Measurements from ENCODE around the gene FOXO6. TPM values are rescaled to one million over a fixed set of nuclear protein-coding genes. Genes with fewer than 3 reads are reported as not detected.

FOXO6 gene
- polyA plus RNA-seq, 1 of the 3 experiments (the other 2 are of a cell fraction): 0.35 TPM

DNA sequence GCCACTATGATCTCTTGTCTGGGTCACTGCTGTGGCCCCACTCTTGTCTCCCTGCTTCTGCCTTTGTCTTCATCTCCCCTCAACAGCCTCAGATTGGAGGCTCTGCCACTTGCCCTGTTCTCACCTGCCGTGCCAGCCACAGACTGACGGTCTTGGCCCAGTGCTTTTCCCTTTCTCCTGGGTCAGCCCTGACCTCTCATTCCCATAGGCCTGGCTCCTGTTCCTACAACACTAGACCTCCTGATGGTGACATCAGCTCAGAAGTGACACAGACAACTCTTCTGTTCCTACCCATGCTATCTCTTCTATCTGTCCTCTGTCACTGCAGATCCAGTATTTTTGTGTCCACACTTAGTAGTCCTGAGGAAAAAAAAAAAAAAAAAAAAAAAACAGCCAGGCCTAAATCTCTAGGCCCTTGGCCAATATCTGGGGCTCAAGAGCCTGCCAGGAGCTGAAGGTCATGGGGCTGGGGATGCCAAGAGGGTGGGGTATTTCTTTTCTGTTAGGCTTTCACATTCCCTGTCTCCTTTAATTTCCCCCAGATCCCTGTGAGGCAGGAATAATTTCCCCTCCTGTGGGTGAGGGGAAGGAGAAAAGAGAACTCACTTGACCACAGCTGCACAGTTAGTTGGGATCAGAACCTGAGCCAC lies 42.0 kb upstream of the FOXO6 start (continued):
- no peak for TF ChIP-seq EP300 (IDR thresholded peaks at IDR 0.05; ENCODE audit: borderline replicate concordance in 1 of 2, low read depth in 1 of 2, low read length in 1 of 2)

DNA sequence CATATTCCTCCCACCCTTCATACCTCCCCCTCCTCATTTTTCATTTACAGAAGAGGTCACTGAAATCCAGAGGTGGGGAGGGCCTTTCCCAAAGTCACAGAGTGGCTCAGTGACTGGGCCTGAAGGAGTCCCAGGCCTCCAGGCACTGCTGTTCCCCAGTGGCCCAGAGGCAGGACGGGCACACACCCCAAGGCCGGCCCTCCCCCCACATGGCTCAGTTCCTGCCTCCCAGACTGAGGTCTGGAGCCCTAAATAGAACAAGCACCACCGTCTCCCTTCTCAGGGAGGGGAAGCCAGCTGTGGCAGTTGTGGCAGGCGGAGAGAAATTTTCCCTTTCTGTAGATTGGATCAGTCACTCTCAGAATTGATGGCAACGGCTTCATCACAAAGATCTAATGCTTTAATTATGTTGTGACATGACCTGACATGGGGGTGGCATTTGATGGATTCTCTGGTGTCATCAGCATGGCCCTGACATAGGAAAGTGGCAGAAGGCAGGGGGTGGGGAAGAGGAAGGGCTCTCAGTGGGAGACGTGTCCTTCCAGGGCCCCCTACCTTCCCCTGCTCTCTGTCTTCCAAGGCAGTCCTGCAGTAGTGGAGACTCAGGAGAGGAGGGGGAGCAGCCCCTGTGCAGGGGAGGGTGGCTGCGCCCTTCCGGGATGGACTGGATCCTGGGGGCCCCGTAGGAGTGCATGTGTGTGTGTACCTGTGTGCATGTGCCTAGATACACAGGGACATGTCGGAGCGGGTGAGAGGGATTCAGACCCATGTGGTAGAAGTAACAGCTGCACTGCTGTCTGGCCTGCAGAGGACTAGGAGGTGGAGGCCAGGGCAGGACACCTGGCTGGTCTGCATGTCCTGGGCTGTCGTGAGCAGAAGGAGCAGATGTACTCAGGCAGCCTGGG lies 41.2 kb upstream of the FOXO6 start:
- no peaks in the 10 kb centered on the region for H3K27me3 ChIP-seq (ENCODE audit: insufficient read depth)
- TF ChIP-seq GATA2 (CRISPR knock-in tag; IDR thresholded peaks at IDR 0.05) (no peak), EP300 (IDR thresholded peaks at IDR 0.05; ENCODE audit: borderline replicate concordance in 1 of 2, low read depth in 1 of 2, low read length in 1 of 2) (no peak), MEF2A (IDR thresholded peaks at IDR 0.05; ENCODE audit: borderline replicate concordance, low read depth) (no peak), FOXM1 (IDR thresholded peaks at IDR 0.05; ENCODE audit: low read depth) (no peak), FOXJ3 (CRISPR knock-in tag; IDR thresholded peaks at IDR 0.05) (no peak), CHD2 (IDR thresholded peaks at IDR 0.05; ENCODE audit: low read length, partially characterized antibody) (no peak), NFIC (IDR thresholded peaks at IDR 0.05; ENCODE audit: borderline replicate concordance) (no peak), SMC3 (IDR thresholded peaks at IDR 0.05; ENCODE audit: low read depth, low read length) (no peak)
- TF ChIP-seq, protein P1, sequence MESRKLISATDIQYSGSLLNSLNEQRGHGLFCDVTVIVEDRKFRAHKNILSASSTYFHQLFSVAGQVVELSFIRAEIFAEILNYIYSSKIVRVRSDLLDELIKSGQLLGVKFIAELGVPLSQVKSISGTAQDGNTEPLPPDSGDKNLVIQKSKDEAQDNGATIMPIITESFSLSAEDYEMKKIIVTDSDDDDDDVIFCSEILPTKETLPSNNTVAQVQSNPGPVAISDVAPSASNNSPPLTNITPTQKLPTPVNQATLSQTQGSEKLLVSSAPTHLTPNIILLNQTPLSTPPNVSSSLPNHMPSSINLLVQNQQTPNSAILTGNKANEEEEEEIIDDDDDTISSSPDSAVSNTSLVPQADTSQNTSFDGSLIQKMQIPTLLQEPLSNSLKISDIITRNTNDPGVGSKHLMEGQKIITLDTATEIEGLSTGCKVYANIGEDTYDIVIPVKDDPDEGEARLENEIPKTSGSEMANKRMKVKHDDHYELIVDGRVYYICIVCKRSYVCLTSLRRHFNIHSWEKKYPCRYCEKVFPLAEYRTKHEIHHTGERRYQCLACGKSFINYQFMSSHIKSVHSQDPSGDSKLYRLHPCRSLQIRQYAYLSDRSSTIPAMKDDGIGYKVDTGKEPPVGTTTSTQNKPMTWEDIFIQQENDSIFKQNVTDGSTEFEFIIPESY (IDR thresholded peaks at IDR 0.05; ENCODE audit: borderline replicate concordance, low read depth): no peak
- TF ChIP-seq, protein P2, sequence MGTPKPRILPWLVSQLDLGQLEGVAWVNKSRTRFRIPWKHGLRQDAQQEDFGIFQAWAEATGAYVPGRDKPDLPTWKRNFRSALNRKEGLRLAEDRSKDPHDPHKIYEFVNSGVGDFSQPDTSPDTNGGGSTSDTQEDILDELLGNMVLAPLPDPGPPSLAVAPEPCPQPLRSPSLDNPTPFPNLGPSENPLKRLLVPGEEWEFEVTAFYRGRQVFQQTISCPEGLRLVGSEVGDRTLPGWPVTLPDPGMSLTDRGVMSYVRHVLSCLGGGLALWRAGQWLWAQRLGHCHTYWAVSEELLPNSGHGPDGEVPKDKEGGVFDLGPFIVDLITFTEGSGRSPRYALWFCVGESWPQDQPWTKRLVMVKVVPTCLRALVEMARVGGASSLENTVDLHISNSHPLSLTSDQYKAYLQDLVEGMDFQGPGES (IDR thresholded peaks at IDR 0.05; ENCODE audit: low read depth, low read length): no peak
- TF ChIP-seq, protein P3, sequence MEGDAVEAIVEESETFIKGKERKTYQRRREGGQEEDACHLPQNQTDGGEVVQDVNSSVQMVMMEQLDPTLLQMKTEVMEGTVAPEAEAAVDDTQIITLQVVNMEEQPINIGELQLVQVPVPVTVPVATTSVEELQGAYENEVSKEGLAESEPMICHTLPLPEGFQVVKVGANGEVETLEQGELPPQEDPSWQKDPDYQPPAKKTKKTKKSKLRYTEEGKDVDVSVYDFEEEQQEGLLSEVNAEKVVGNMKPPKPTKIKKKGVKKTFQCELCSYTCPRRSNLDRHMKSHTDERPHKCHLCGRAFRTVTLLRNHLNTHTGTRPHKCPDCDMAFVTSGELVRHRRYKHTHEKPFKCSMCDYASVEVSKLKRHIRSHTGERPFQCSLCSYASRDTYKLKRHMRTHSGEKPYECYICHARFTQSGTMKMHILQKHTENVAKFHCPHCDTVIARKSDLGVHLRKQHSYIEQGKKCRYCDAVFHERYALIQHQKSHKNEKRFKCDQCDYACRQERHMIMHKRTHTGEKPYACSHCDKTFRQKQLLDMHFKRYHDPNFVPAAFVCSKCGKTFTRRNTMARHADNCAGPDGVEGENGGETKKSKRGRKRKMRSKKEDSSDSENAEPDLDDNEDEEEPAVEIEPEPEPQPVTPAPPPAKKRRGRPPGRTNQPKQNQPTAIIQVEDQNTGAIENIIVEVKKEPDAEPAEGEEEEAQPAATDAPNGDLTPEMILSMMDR (IDR thresholded peaks at IDR 0.05): no peak
- no peak overlapping the region for H3K9ac ChIP-seq
- ChIA-PET CTCF (interaction anchor here (0.9 to 8.9 kb wide), 11 partner anchors 13 to 114 kb away, joined by 3 to 109 read pairs (median 4); no protein-coding TSS in a partner anchor), POLR2A (no interaction called here)
- H3K9me2 ChIP-seq: no peaks in the 10 kb centered on the region
- no peaks in the 10 kb centered on the region for H4K20me1 ChIP-seq (ENCODE audit: insufficient read depth)
- H3K27ac ChIP-seq (ENCODE audit: low read depth in 2 of 2, low read length in 1 of 2): no peak overlapping the region
- H3K9me3 ChIP-seq: no peaks in the 10 kb centered on the region
- no peak overlapping the region for H3K4me3 ChIP-seq (ENCODE audit: low read depth in 2 of 2, low read length in 1 of 2)
- no peaks in the 10 kb centered on the region for H3K79me2 ChIP-seq (ENCODE audit: insufficient read depth)
- no peaks in the 10 kb centered on the region for H3K36me3 ChIP-seq (replicated peaks in 1 of 2; ENCODE audit: control insufficient read depth in 1 of 2, insufficient read depth in 2 of 2, low read length in 1 of 2)
- 79% methylated on average over 10 of the region's 12 CpGs for WGBS (ENCODE audit: low lambda C conversion rate)
- no peak for DNase-seq
- peaks cover 0 to 17% of the 10 kb centered on the region in 2 experiments; a peak in 1 of 4 replicates for H3K4me1 ChIP-seq (ENCODE audit: control insufficient read depth in 1 of 2, insufficient read depth in 2 of 2, low read depth in 1 of 2, low read length in 1 of 2)
- H3F3A ChIP-seq (replicated peaks; ENCODE audit: insufficient read depth): no peaks in the 10 kb centered on the region
- H2AFZ ChIP-seq (ENCODE audit: low read depth): no peak overlapping the region
- no peak overlapping the region for H3K4me2 ChIP-seq
